ENCODE data around the gene EP300. TPM values are rescaled to one million over a fixed set of nuclear protein-coding genes. Genes with fewer than 3 reads are reported as not detected.
"Not testable (repeated sequence)": the region's sequence is repeated elsewhere in the genome, so short reads cannot be mapped to it uniquely, and the experiment has no call there.

The EP300 gene
- total RNA-seq, 1 donor from 2014 or later: 143 TPM

- no peak for TF ChIP-seq CTCF (IDR thresholded peaks at IDR 0.05; ENCODE audit: unreplicated experiment)
- peaks cover 40% of the 10 kb centered on the region for H3K4me1 Mint-ChIP-seq (ENCODE audit: low read depth)
- H3K27ac Mint-ChIP-seq: peak overlapping the region; percentile 98
- H3K4me3 Mint-ChIP-seq (ENCODE audit: low read depth): peak overlapping the region; percentile 97
- H3K27me3 Mint-ChIP-seq: no peaks in the 10 kb centered on the region
- peaks cover 6% of the 10 kb centered on the region for H3K36me3 Mint-ChIP-seq (ENCODE audit: insufficient read depth)
- DNase-seq (ENCODE audit: low spot score, unreplicated experiment): no peak
- no peaks in the 10 kb centered on the region for H3K9me3 Mint-ChIP-seq (ENCODE audit: low read depth)
These were observed 1.7 kb downstream of the EP300 start for GRCh38 chr22:41094041-41094593.

- Mint-ChIP-seq H3K36me3 (ENCODE audit: insufficient read depth) (peaks cover 10% of the 10 kb centered on the region), H3K27me3 (no peaks in the 10 kb centered on the region), H3K9me3 (ENCODE audit: low read depth) (no peaks in the 10 kb centered on the region), H3K4me3 (ENCODE audit: low read depth) (peak overlapping the region; percentile 25), H3K27ac (no peak overlapping the region), H3K4me1 (ENCODE audit: low read depth) (peaks cover 48% of the 10 kb centered on the region)
- no peak for TF ChIP-seq CTCF (IDR thresholded peaks at IDR 0.05; ENCODE audit: unreplicated experiment)
- DNase-seq (ENCODE audit: low spot score, unreplicated experiment): no peak
These were observed 4.0 kb downstream of the EP300 start for GRCh38 chr22:41096391-41096790.

- H3K36me3 Mint-ChIP-seq (ENCODE audit: insufficient read depth): peaks cover 8% of the 10 kb centered on the region
- peaks cover 48% of the 10 kb centered on the region for H3K4me1 Mint-ChIP-seq (ENCODE audit: low read depth)
- no peak for TF ChIP-seq CTCF (IDR thresholded peaks at IDR 0.05; ENCODE audit: unreplicated experiment)
- H3K9me3 Mint-ChIP-seq (ENCODE audit: low read depth): no peaks in the 10 kb centered on the region
- H3K4me3 Mint-ChIP-seq (ENCODE audit: low read depth): peak overlapping the region; percentile 25
- H3K27ac Mint-ChIP-seq: peak overlapping the region; percentile 65
- no peak for DNase-seq (ENCODE audit: low spot score, unreplicated experiment)
- H3K27me3 Mint-ChIP-seq: no peaks in the 10 kb centered on the region
These were observed 4.4 kb downstream of the EP300 start for GRCh38 chr22:41096841-41097240.

GRCh38 chr22:41099036-41099435, 6.6 kb downstream of the EP300 start:
- H3K27ac Mint-ChIP-seq: peak overlapping the region; percentile 69
- H3K4me3 Mint-ChIP-seq (ENCODE audit: low read depth): no peak overlapping the region
- peaks cover 13% of the 10 kb centered on the region for H3K36me3 Mint-ChIP-seq (ENCODE audit: insufficient read depth)
- peaks cover 59% of the 10 kb centered on the region for H3K4me1 Mint-ChIP-seq (ENCODE audit: low read depth)
- H3K27me3 Mint-ChIP-seq: no peaks in the 10 kb centered on the region
- no peak for TF ChIP-seq CTCF (IDR thresholded peaks at IDR 0.05; ENCODE audit: unreplicated experiment)
- no peaks in the 10 kb centered on the region for H3K9me3 Mint-ChIP-seq (ENCODE audit: low read depth)
- DNase-seq (ENCODE audit: low spot score, unreplicated experiment): no peak

GRCh38 chr22:41106122-41106968, 14.0 kb downstream of the EP300 start:
- H3K27ac Mint-ChIP-seq: peak overlapping the region; percentile 35

GRCh38 chr22:41106969-41107325, 14.6 kb downstream of the EP300 start:
- not testable (repeated sequence) for DNase-seq (ENCODE audit: low spot score, unreplicated experiment); H3K27me3 Mint-ChIP-seq; H3K9me3 Mint-ChIP-seq (ENCODE audit: low read depth); H3K4me3 Mint-ChIP-seq (ENCODE audit: low read depth); H3K27ac Mint-ChIP-seq
- Mint-ChIP-seq H3K4me1 (ENCODE audit: low read depth) (peaks cover 14% of the 10 kb centered on the region), H3K36me3 (ENCODE audit: insufficient read depth) (peaks cover 10% of the 10 kb centered on the region)

More at GRCh38 chr22:41106122-41106968, 14.0 kb downstream of the EP300 start:
- TF ChIP-seq CTCF (IDR thresholded peaks at IDR 0.05; ENCODE audit: unreplicated experiment): no peak
- Mint-ChIP-seq H3K27me3 (no peaks in the 10 kb centered on the region), H3K4me3 (ENCODE audit: low read depth) (no peak overlapping the region), H3K36me3 (ENCODE audit: insufficient read depth) (peaks cover 11% of the 10 kb centered on the region), H3K9me3 (ENCODE audit: low read depth) (no peaks in the 10 kb centered on the region), H3K4me1 (ENCODE audit: low read depth) (peaks cover 15% of the 10 kb centered on the region)
- DNase-seq (ENCODE audit: low spot score, unreplicated experiment): no peak
